Putamen (tissue), 1 donor: ENCODE measurements around the gene C10orf143.

ENCODE experiments used
- DNase-seq: peaks from one replicate; pipeline ENCODE4 v3.0.0-alpha.2; 2016; ENCODE audit warnings: low spot score

The C10orf143 gene

GRCh38 chr10:130052193-130052592 lies 58.4 kb downstream of the C10orf143 start:
- no peak for DNase-seq

- DNase-seq: no peak
Measured at GRCh38 chr10:130050721-130051120, 59.9 kb downstream of the C10orf143 start.

- no peak for DNase-seq
Measured at GRCh38 chr10:130049987-130050386, 60.6 kb downstream of the C10orf143 start.

- DNase-seq: no peak
Measured at GRCh38 chr10:130049244-130049643, 61.4 kb downstream of the C10orf143 start.

GRCh38 chr10:130048081-130048480 lies 62.5 kb downstream of the C10orf143 start:
- no peak for DNase-seq

- no peak for DNase-seq
Measured at GRCh38 chr10:130047336-130047735, 63.3 kb downstream of the C10orf143 start.

GRCh38 chr10:130046591-130046990 lies 64.0 kb downstream of the C10orf143 start:
- DNase-seq: no peak

- no peak for DNase-seq
Measured at GRCh38 chr10:130045801-130046321, 64.8 kb downstream of the C10orf143 start.

- DNase-seq: no peak
Measured at GRCh38 chr10:130045091-130045652, 65.5 kb downstream of the C10orf143 start.

- no peak for DNase-seq
Measured at GRCh38 chr10:130044067-130045061, 66.3 kb downstream of the C10orf143 start.

- no peak for DNase-seq
Measured at GRCh38 chr10:130043491-130043890, 67.1 kb downstream of the C10orf143 start.

GRCh38 chr10:130042381-130042780 lies 68.2 kb downstream of the C10orf143 start:
- no peak for DNase-seq

GRCh38 chr10:130041451-130042371 lies 68.9 kb downstream of the C10orf143 start:
- DNase-seq: no peak

GRCh38 chr10:130040817-130041330 lies 69.8 kb downstream of the C10orf143 start:
- DNase-seq: no peak

- DNase-seq: no peak
Measured at GRCh38 chr10:130040351-130040750, 70.3 kb downstream of the C10orf143 start.

GRCh38 chr10:130039141-130039540 lies 71.5 kb downstream of the C10orf143 start:
- DNase-seq: no peak

- no peak for DNase-seq
Measured at GRCh38 chr10:130038611-130039109, 72.0 kb downstream of the C10orf143 start.

GRCh38 chr10:130038019-130038555 lies 72.5 kb downstream of the C10orf143 start:
- no peak for DNase-seq

- no peak for DNase-seq
Measured at GRCh38 chr10:130037169-130037661, 73.4 kb downstream of the C10orf143 start.

- DNase-seq: no peak
Measured at GRCh38 chr10:130036296-130037065, 74.1 kb downstream of the C10orf143 start.
